ENCODE results near the gene LNX2. TPM values are rescaled to one million over a fixed set of nuclear protein-coding genes. Genes with fewer than 3 reads are reported as not detected.

The LNX2 gene
- total RNA-seq, 2 experiments from 2014 or later: 4.5 to 4.6 TPM

DNA sequence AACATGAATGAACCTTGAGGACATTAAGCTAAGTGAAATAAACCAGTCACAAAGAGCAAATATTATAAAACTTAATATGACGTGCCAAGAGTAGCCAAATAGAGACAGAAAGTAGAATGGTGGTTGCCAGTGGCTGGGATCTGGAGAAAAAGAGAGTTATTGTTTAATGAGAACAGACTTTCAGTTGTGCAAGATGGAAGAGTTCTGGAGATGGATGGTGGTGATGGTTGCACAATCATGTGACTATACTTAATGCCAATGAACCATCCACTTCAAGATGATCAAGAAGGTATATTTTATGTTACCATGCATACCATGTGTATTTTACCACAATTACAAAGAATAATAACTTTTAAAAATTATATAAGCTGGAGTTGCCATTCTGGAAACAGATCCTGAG lies 104.2 kb downstream of the LNX2 start:
- no peaks in the 10 kb centered on the region for H3K9me3 Mint-ChIP-seq
- POLR2A ChIA-PET: interaction anchor here (0.7 kb wide), 1 partner anchor 104 kb away, joined by 4 read pairs; no protein-coding TSS in a partner anchor

DNA sequence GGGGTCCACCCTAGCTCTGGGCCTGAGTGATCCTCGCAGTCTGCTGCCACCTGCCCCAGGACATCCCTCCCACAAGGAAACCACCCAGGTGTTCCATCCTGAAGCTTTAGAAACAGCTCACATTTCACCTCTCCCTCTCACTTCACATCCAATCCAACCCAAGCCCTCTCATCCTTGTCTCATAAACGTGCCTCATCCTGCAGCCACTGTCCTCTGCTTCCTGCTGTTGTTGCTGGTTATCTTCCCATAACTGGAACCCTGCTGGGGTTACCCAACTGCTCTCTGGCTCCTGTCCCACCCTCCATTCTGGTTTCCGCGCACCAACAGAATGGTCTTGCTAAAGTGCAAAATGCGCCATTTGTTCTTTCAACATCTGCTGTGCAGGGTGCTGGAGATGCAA lies 110.2 kb downstream of the LNX2 start:
- intact Hi-C loops (cut with micrococcal nuclease): no loop called here
- ChIA-PET POLR2A (interaction anchor here (0.6 kb wide), 1 partner anchor 802 kb away, joined by 5 read pairs; no protein-coding TSS in a partner anchor), CTCF (no interaction called here)
- H3K4me3 Mint-ChIP-seq: no peak overlapping the region
- DNase-seq: no peak
- no peaks in the 10 kb centered on the region for H3K9me3 Mint-ChIP-seq
- H3K27ac Mint-ChIP-seq: no peak overlapping the region
- TF ChIP-seq, protein P1, sequence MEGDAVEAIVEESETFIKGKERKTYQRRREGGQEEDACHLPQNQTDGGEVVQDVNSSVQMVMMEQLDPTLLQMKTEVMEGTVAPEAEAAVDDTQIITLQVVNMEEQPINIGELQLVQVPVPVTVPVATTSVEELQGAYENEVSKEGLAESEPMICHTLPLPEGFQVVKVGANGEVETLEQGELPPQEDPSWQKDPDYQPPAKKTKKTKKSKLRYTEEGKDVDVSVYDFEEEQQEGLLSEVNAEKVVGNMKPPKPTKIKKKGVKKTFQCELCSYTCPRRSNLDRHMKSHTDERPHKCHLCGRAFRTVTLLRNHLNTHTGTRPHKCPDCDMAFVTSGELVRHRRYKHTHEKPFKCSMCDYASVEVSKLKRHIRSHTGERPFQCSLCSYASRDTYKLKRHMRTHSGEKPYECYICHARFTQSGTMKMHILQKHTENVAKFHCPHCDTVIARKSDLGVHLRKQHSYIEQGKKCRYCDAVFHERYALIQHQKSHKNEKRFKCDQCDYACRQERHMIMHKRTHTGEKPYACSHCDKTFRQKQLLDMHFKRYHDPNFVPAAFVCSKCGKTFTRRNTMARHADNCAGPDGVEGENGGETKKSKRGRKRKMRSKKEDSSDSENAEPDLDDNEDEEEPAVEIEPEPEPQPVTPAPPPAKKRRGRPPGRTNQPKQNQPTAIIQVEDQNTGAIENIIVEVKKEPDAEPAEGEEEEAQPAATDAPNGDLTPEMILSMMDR (IDR thresholded peaks at IDR 0.05): no peak
- ATAC-seq: no peak
- H3K27me3 Mint-ChIP-seq: no peaks in the 10 kb centered on the region
- no peaks in the 10 kb centered on the region for H3K4me1 Mint-ChIP-seq (ENCODE audit: low read depth)
- no peaks in the 10 kb centered on the region for H3K36me3 Mint-ChIP-seq (ENCODE audit: low read depth)

More for the DNA sequence above, 104.2 kb downstream of the LNX2 start:
- intact Hi-C loops (cut with micrococcal nuclease): no loop called here
- TF ChIP-seq, protein P1 (IDR thresholded peaks at IDR 0.05): no peak
- Mint-ChIP-seq H3K4me3 (no peak overlapping the region), H3K4me1 (ENCODE audit: low read depth) (no peaks in the 10 kb centered on the region), H3K27ac (no peak overlapping the region), H3K36me3 (ENCODE audit: low read depth) (no peaks in the 10 kb centered on the region), H3K27me3 (peaks cover 9% of the 10 kb centered on the region)
- ATAC-seq (no peak), DNase-seq (no peak)
- CTCF ChIA-PET: interaction anchor here (1.1 kb wide), 1 partner anchor 151 kb away, joined by 3 read pairs; no protein-coding TSS in a partner anchor

DNA sequence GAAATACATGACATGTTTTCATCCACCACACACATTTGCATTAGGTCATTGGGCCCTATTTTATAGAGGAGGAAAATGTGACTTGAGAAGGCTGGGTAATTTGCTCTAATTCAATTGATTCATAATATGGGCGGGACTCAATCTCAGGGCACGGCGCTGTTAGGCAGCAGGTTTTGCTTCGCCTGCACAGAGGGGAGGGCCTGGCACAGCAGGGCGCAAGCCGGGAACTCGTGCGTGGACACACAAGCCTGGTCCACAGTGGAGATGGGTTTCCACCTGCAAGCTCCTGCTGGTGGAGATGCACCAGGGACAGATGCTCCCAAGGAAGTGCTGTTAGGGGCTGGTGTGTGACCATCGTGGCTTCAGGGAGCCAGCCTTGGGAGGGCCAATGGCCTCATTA lies 111.5 kb downstream of the LNX2 start:
- ChIA-PET CTCF (no interaction called here), POLR2A (no interaction called here)
- intact Hi-C loops (cut with micrococcal nuclease): no loop called here
- Mint-ChIP-seq H3K9me3 (no peaks in the 10 kb centered on the region), H3K36me3 (ENCODE audit: low read depth) (no peaks in the 10 kb centered on the region), H3K4me3 (no peak overlapping the region), H3K4me1 (ENCODE audit: low read depth) (no peaks in the 10 kb centered on the region), H3K27me3 (no peaks in the 10 kb centered on the region), H3K27ac (no peak overlapping the region)
- TF ChIP-seq, protein P1 (IDR thresholded peaks at IDR 0.05): no peak
- DNase-seq (no peak), ATAC-seq (no peak)

DNA sequence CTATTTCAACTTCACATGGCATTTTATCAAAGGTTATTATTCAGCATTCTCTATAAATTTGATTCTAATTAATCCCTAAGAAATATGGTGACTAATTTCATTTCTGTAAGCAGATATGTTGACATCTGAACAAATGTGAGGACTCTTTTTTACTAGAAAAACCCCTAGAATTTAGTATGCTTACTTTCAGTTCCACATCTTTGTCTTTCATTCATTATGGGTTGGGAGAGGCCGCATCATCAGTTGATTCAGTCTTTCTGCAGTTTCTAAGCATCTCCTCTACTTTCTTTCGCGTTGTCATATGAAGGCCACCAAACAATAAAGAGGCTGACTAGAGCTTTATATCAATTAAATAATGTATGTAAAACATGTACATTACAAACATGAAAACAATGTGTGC lies 114.5 kb downstream of the LNX2 start:
- H3K27me3 Mint-ChIP-seq: no peaks in the 10 kb centered on the region
- CTCF ChIA-PET: no interaction called here
- no peak for DNase-seq
- POLR2A ChIA-PET: no interaction called here
- no peaks in the 10 kb centered on the region for H3K9me3 Mint-ChIP-seq
- TF ChIP-seq, protein P1 (IDR thresholded peaks at IDR 0.05): no peak
- no peaks in the 10 kb centered on the region for H3K36me3 Mint-ChIP-seq (ENCODE audit: low read depth)
- intact Hi-C loops (cut with micrococcal nuclease): no loop called here
- H3K27ac Mint-ChIP-seq: no peak overlapping the region
- no peaks in the 10 kb centered on the region for H3K4me1 Mint-ChIP-seq (ENCODE audit: low read depth)
- H3K4me3 Mint-ChIP-seq: no peak overlapping the region
- no peak for ATAC-seq

DNA sequence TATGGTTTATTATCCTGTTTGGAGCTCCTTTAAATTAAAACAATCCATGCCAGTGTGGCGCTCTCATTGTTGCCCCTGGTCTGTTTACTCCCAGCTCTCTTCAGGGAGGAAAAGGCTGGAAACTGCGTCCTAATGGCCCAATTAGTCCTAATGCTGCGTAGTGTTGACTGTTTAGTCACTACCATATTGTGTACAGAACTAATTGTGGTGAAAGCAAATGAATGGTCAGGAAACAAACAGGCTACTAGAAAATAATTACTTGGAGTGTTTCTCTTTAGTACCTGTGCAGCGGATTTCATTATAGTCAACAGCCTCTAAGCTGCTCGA lies 115.5 kb downstream of the LNX2 start:
- H3K27ac Mint-ChIP-seq: no peak overlapping the region
- no peaks in the 10 kb centered on the region for H3K36me3 Mint-ChIP-seq (ENCODE audit: low read depth)
- intact Hi-C loops (cut with micrococcal nuclease): no loop called here
- TF ChIP-seq, protein P1 (IDR thresholded peaks at IDR 0.05): no peak
- H3K4me1 Mint-ChIP-seq (ENCODE audit: low read depth): no peaks in the 10 kb centered on the region
- H3K9me3 Mint-ChIP-seq: no peaks in the 10 kb centered on the region
- H3K4me3 Mint-ChIP-seq: no peak overlapping the region
- ChIA-PET CTCF (no interaction called here), POLR2A (no interaction called here)
- no peaks in the 10 kb centered on the region for H3K27me3 Mint-ChIP-seq
- DNase-seq (no peak), ATAC-seq (no peak)
